Activated naive CD4-positive, alpha-beta T cell treated with anti-CD3 and anti-CD28 coated beads, Interleukin-2, amount 50 U/mL, for 16 hours (primary cell): ENCODE results near the gene P2RX4.
"Not testable (repeated sequence)": the region's sequence is repeated elsewhere in the genome, so short reads cannot be mapped to it uniquely, and the experiment has no call there.

Experiments used
- DNase-seq: peaks from one replicate; pipeline ENCODE4 v3.0.0-alpha.2; 2020

Gene P2RX4

GRCh38 chr12:121223292-121224285 is 13.7 kb downstream of the P2RX4 start:
- DNase-seq: peak; percentile 49

- DNase-seq: no peak
These were observed 14.7 kb downstream of the P2RX4 start for GRCh38 chr12:121224591-121224990.

- DNase-seq: no peak
These were observed 16.5 kb downstream of the P2RX4 start for GRCh38 chr12:121226399-121226798.

GRCh38 chr12:121226871-121227270 is 16.9 kb downstream of the P2RX4 start:
- not testable (repeated sequence) for DNase-seq

GRCh38 chr12:121227294-121227693 is 17.4 kb downstream of the P2RX4 start:
- DNase-seq: no peak

- no peak for DNase-seq
These were observed 19.2 kb downstream of the P2RX4 start for GRCh38 chr12:121228919-121229665.

- peak; percentile 59 for DNase-seq
These were observed 20.1 kb downstream of the P2RX4 start for GRCh38 chr12:121229826-121230537.

GRCh38 chr12:121230538-121230907 is 20.6 kb downstream of the P2RX4 start:
- no peak for DNase-seq

GRCh38 chr12:121232163-121232562 is 22.2 kb downstream of the P2RX4 start:
- DNase-seq: no peak

- no peak for DNase-seq
These were observed 23.2 kb downstream of the P2RX4 start for GRCh38 chr12:121232977-121233627.

GRCh38 chr12:121233628-121234020 is 23.7 kb downstream of the P2RX4 start:
- DNase-seq: no peak

GRCh38 chr12:121236776-121237175 is 26.8 kb downstream of the P2RX4 start:
- no peak for DNase-seq

- no peak for DNase-seq
These were observed 27.5 kb downstream of the P2RX4 start for GRCh38 chr12:121237415-121237814.

- DNase-seq: no peak
These were observed 28.2 kb downstream of the P2RX4 start for GRCh38 chr12:121238086-121238485.

GRCh38 chr12:121238604-121239350 is 28.8 kb downstream of the P2RX4 start:
- DNase-seq: no peak

GRCh38 chr12:121239351-121240061 is 29.6 kb downstream of the P2RX4 start:
- no peak for DNase-seq

GRCh38 chr12:121240062-121240420 is 30.1 kb downstream of the P2RX4 start:
- DNase-seq: no peak

- peak; percentile 85 for DNase-seq
These were observed 30.7 kb downstream of the P2RX4 start for GRCh38 chr12:121240484-121241101.

- no peak for DNase-seq
These were observed 31.4 kb downstream of the P2RX4 start for GRCh38 chr12:121241156-121241970.

GRCh38 chr12:121245031-121245430 is 35.1 kb downstream of the P2RX4 start:
- no peak for DNase-seq
